ENCODE data around the gene PPFIBP1. TPM values are rescaled to one million over a fixed set of nuclear protein-coding genes. Genes with fewer than 3 reads are reported as not detected.

The PPFIBP1 gene
- polyA plus RNA-seq, 3 donors, result 12.1 to 35.0 (median 19.6) TPM

- H3K27ac ChIP-seq (ENCODE audit: low read depth, low read length), result no peak overlapping the region
- 67 to 79% (median 73%) methylated on average over 8 of the region's 8 CpGs for WGBS, 3 donors
Measured at GRCh38 chr12:27552886-27553560, 29.0 kb downstream of the PPFIBP1 start.

- no peak overlapping the region for H3K27ac ChIP-seq (ENCODE audit: low read depth, low read length)
- 77 to 89% (median 79%) methylated on average over 3 of the region's 3 CpGs for WGBS, 3 donors
Measured at GRCh38 chr12:27553941-27554340, 29.9 kb downstream of the PPFIBP1 start.

GRCh38 chr12:27554421-27555186 lies 30.6 kb downstream of the PPFIBP1 start:
- no peak overlapping the region for H3K27ac ChIP-seq (ENCODE audit: low read depth, low read length)
- 33 to 57% (median 41%) methylated on average over 14 of the region's 14 CpGs for WGBS, 3 donors

GRCh38 chr12:27555361-27555760 lies 31.4 kb downstream of the PPFIBP1 start:
- H3K27ac ChIP-seq (ENCODE audit: low read depth, low read length), result no peak overlapping the region
- 11 to 53% (median 12%) methylated on average over 5 of the region's 5 CpGs for WGBS, 3 donors

- 37 to 45% (median 45%) methylated on average over 6 of the region's 6 CpGs for WGBS, 3 donors
- H3K27ac ChIP-seq (ENCODE audit: low read depth, low read length), result no peak overlapping the region
Measured at GRCh38 chr12:27555925-27556778, 32.1 kb downstream of the PPFIBP1 start.

- H3K27ac ChIP-seq (ENCODE audit: low read depth, low read length), result no peak overlapping the region
- WGBS, 3 donors, result 78 to 82% (median 80%) methylated on average over 2 of the region's 2 CpGs
Measured at GRCh38 chr12:27560126-27560525, 36.1 kb downstream of the PPFIBP1 start.

- 43 to 62% (median 48%) methylated on average over 6 of the region's 6 CpGs for WGBS, 3 donors
- no peak overlapping the region for H3K27ac ChIP-seq (ENCODE audit: low read depth, low read length)
Measured at GRCh38 chr12:27561535-27562350, 37.7 kb downstream of the PPFIBP1 start.

GRCh38 chr12:27564612-27565213 lies 40.7 kb downstream of the PPFIBP1 start:
- WGBS, 3 donors, result 60 to 70% (median 64%) methylated on average over 9 of the region's 9 CpGs

GRCh38 chr12:27566159-27566558 lies 42.2 kb downstream of the PPFIBP1 start:
- H3K27ac ChIP-seq (ENCODE audit: low read depth, low read length), result no peak overlapping the region
- WGBS, 3 donors, result 90 to 93% (median 92%) methylated on average over 2 of the region's 2 CpGs

More at GRCh38 chr12:27564612-27565213, 40.7 kb downstream of the PPFIBP1 start:
- H3K27ac ChIP-seq (ENCODE audit: low read depth, low read length), result no peak overlapping the region

- no peak overlapping the region for H3K27ac ChIP-seq (ENCODE audit: low read depth, low read length)
- 68 to 84% (median 79%) methylated on average over 2 of the region's 2 CpGs for WGBS, 3 donors
Measured at GRCh38 chr12:27566626-27567025, 42.6 kb downstream of the PPFIBP1 start.

- 28 to 52% (median 51%) methylated on average over 1 of the region's 1 CpG for WGBS, 3 donors
- no peak overlapping the region for H3K27ac ChIP-seq (ENCODE audit: low read depth, low read length)
Measured at GRCh38 chr12:27571463-27571862, 47.5 kb downstream of the PPFIBP1 start.

- WGBS, 3 donors, result 66 to 83% (median 82%) methylated on average over 2 of the region's 2 CpGs
- H3K27ac ChIP-seq (ENCODE audit: low read depth, low read length), result no peak overlapping the region
Measured at GRCh38 chr12:27572486-27573255, 48.7 kb downstream of the PPFIBP1 start.

GRCh38 chr12:27573972-27574371 lies 50.0 kb downstream of the PPFIBP1 start:
- no peak overlapping the region for H3K27ac ChIP-seq (ENCODE audit: low read depth, low read length)
- WGBS, 3 donors, result 44 to 77% (median 51%) methylated on average over 3 of the region's 3 CpGs

GRCh38 chr12:27575090-27575761 lies 51.2 kb downstream of the PPFIBP1 start:
- no peak overlapping the region for H3K27ac ChIP-seq (ENCODE audit: low read depth, low read length)

- no peak overlapping the region for H3K27ac ChIP-seq (ENCODE audit: low read depth, low read length)
- 54 to 67% (median 55%) methylated on average over 2 of the region's 2 CpGs for WGBS, 3 donors
Measured at GRCh38 chr12:27575762-27576118, 51.7 kb downstream of the PPFIBP1 start.

- 86 to 92% (median 89%) methylated on average over 3 of the region's 3 CpGs for WGBS, 3 donors
- no peak overlapping the region for H3K27ac ChIP-seq (ENCODE audit: low read depth, low read length)
Measured at GRCh38 chr12:27576667-27577347, 52.8 kb downstream of the PPFIBP1 start.

Data from adipose tissue (tissue), 3 donors.